A673 (cell line): ENCODE data around the gene HILPDA. TPM values are rescaled to one million over a fixed set of nuclear protein-coding genes. Genes with fewer than 3 reads are reported as not detected.
"Not testable (repeated sequence)": the region's sequence is repeated elsewhere in the genome, so short reads cannot be mapped to it uniquely, and the experiment has no call there.

Experiments used
- BruUV-seq: library from RNA; stranded (reverse); fragments of 400-500 nt; replicated peaks from 2 replicates; lab custom pipeline; 2021; lab: Mats Ljungman, UMichigan
- CTCF ChIA-PET: fragments of 300-600 bp; sonication (Branson Sonifier 250); formaldehyde crosslinking; loops from one replicate; lab custom pipeline; 2022; ENCODE audit warnings: antibody characterized with exemption; lab: Charles Lee
- POLR2A ChIA-PET: fragments of 300-600 bp; sonication (Branson Sonifier 250); formaldehyde crosslinking; loops from one replicate; lab custom pipeline; 2022; ENCODE audit warnings: antibody characterized with exemption; ENCODE audit not compliant: low non-redundant PET; lab: Charles Lee
- DNase-seq: peaks from one replicate; pipeline ENCODE4 v3.0.0-alpha.2; 2015; ENCODE audit warnings: low spot score
- H3K27ac ChIP-seq: fragments of 200-600 bp; sonication (generic); 2 replicates; pipeline ENCODE4 v1.5.1; 2016; ENCODE audit warnings: mixed run types, low read depth, mild to moderate bottlenecking, mixed read lengths, antibody characterized with exemption, low read length; ENCODE audit not compliant: poor library complexity, severe bottlenecking
- H3K27me3 ChIP-seq: fragments of 200-600 bp; sonication (generic); replicated peaks from 2 replicates; pipeline ENCODE4 v1.6.1; 2017; ENCODE audit warnings: mixed run types, low read depth, mild to moderate bottlenecking, mixed read lengths, antibody characterized with exemption, low read length; ENCODE audit not compliant: insufficient read depth, poor library complexity
- H3K36me3 ChIP-seq: fragments of 200-600 bp; sonication (generic); 2 replicates; pipeline ENCODE4 v1.6.1; 2016; ENCODE audit warnings: mixed run types, mild to moderate bottlenecking, mixed read lengths, antibody characterized with exemption, low read length; ENCODE audit not compliant: insufficient read depth, poor library complexity, severe bottlenecking
- H3K4me1 ChIP-seq: fragments of 200-600 bp; sonication (generic); 2 replicates; pipeline ENCODE4 v1.6.1; 2017; ENCODE audit warnings: mixed run types, mild to moderate bottlenecking, mixed read lengths, antibody characterized with exemption, low read length; ENCODE audit not compliant: insufficient read depth, poor library complexity, severe bottlenecking
- H3K4me3 ChIP-seq: fragments of 200-600 bp; sonication (generic); 2 replicates; pipeline ENCODE4 v1.5.1; 2016; ENCODE audit warnings: low read depth, mixed run types, mild to moderate bottlenecking, mixed read lengths, low read length; ENCODE audit not compliant: poor library complexity, severe bottlenecking
- H3K9me3 ChIP-seq: fragments of 200-600 bp; sonication (generic); 2 replicates; pipeline ENCODE4 v1.6.1; 2016; ENCODE audit warnings: mixed run types, low read depth, mild to moderate bottlenecking, mixed read lengths, antibody characterized with exemption, low read length; ENCODE audit not compliant: poor library complexity, severe bottlenecking
- EZH2 ChIP-seq: fragments of 200-600 bp; sonication (generic); IDR thresholded peaks from 2 replicates; pipeline ENCODE4 v1.6.1; 2017; ENCODE audit warnings: borderline replicate concordance, low read depth, mild to moderate bottlenecking, mixed read lengths, antibody characterized with exemption, low read length; ENCODE audit not compliant: poor library complexity, severe bottlenecking
- intact Hi-C: fragments of 100-400 bp; cut with micrococcal nuclease; formaldehyde crosslinking; loops from one replicate; pipeline ENCODE4 v1.10.0; 2022; ENCODE audit not compliant: unreplicated experiment
- total RNA-seq: library from RNA; stranded (reverse); gene quantifications from 2 replicates; pipeline ENCODE4 v1.2.3, GENCODE V29; 2021
- TF ChIP-seq, protein P1 (sequence below): fragments of 300-800, 200-600 bp; sonication (generic); conservative IDR thresholded peaks from 2 replicates; pipeline ENCODE4 v1.5.1; 2017; ENCODE audit warnings: low read depth, mild to moderate bottlenecking, antibody characterized with exemption, low read length, moderate library complexity, mixed read lengths

The HILPDA gene
- total RNA-seq, 1 experiment from 2014 or later, result 36.1 TPM

GRCh38 chr7:128497405-128497804 is 41.7 kb downstream of the HILPDA start:
- POLR2A ChIA-PET, result no interaction called here
- Histone ChIP-seq H3K4me1 (no peaks in the 10 kb centered on the region), H3K27ac (no peak overlapping the region), H3K27me3 (no peaks in the 10 kb centered on the region), H3K36me3 (peaks cover 7% of the 10 kb centered on the region), H3K4me3 (no peak overlapping the region), H3K9me3 (no peaks in the 10 kb centered on the region)
- intact Hi-C loops, result no loop called here
- BruUV-seq, result no TSS peak
- CTCF ChIA-PET, result no interaction called here
- DNase-seq, result no peak
- TF ChIP-seq, protein P1, sequence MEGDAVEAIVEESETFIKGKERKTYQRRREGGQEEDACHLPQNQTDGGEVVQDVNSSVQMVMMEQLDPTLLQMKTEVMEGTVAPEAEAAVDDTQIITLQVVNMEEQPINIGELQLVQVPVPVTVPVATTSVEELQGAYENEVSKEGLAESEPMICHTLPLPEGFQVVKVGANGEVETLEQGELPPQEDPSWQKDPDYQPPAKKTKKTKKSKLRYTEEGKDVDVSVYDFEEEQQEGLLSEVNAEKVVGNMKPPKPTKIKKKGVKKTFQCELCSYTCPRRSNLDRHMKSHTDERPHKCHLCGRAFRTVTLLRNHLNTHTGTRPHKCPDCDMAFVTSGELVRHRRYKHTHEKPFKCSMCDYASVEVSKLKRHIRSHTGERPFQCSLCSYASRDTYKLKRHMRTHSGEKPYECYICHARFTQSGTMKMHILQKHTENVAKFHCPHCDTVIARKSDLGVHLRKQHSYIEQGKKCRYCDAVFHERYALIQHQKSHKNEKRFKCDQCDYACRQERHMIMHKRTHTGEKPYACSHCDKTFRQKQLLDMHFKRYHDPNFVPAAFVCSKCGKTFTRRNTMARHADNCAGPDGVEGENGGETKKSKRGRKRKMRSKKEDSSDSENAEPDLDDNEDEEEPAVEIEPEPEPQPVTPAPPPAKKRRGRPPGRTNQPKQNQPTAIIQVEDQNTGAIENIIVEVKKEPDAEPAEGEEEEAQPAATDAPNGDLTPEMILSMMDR, result no peak
- no peak for TF ChIP-seq EZH2

- DNase-seq, BruUV-seq, H3K9me3 ChIP-seq: not testable (repeated sequence)
Observed at GRCh38 chr7:128505416-128505815, 49.7 kb downstream of the HILPDA start.

GRCh38 chr7:128506819-128507218 is 51.1 kb downstream of the HILPDA start:
- H3K36me3 ChIP-seq, intact Hi-C loops, H3K27me3 ChIP-seq, H3K4me1 ChIP-seq, POLR2A ChIA-PET, H3K9me3 ChIP-seq, CTCF ChIA-PET, BruUV-seq, H3K4me3 ChIP-seq, H3K27ac ChIP-seq, DNase-seq: not testable (repeated sequence)

More at GRCh38 chr7:128505416-128505815, 49.7 kb downstream of the HILPDA start:
- H3K36me3 ChIP-seq, POLR2A ChIA-PET, CTCF ChIA-PET, H3K4me1 ChIP-seq, intact Hi-C loops, H3K27ac ChIP-seq, H3K4me3 ChIP-seq, H3K27me3 ChIP-seq: not testable (repeated sequence)

DNA sequence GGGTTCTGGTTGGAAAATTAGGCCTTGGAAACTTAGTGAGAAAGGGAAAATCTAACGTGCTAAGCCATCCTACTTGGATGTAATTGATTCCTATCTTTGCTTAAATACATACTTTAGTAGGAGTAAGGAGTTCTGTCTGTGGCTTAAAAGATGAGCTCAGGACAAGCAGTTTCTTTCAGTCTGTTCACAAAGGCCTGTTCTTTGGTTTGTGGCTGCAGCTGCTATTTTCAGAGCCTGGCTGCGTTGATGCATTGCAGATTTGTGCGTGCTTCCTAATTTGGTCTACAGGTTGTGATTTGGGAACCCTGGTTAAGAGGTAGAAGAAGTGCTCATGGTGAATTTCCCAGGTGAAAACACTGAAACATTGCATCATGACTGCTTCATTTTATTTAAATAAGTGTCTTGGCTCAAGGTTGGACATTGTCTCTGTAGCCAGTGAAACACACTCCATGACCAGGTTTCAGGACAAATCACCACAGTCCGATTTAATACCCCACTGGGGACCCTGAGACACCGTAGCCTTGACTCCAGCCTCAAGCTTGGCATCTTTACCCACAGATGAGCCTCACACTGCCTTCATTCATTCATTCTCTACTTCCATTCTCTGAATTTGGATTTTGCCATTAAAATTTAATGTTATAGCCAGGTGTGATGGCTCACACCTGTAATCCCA is 51.8 kb downstream of the HILPDA start:
- H3K4me1 ChIP-seq, H3K27me3 ChIP-seq, H3K4me3 ChIP-seq, intact Hi-C loops, H3K36me3 ChIP-seq, DNase-seq, CTCF ChIA-PET, H3K27ac ChIP-seq, H3K9me3 ChIP-seq, POLR2A ChIA-PET, BruUV-seq: not testable (repeated sequence)

Other genes with a start within 250 kb of the HILPDA start
- gene LEP, start 214.6 kb upstream of the HILPDA start, total RNA-seq, result not detected in 2 replicates
- gene RBM28, start 112.0 kb upstream of the HILPDA start, total RNA-seq, result 95.7 and 100 TPM in 2 replicates
- gene PRRT4, start 94.2 kb upstream of the HILPDA start, total RNA-seq, result 38.8 and 42.4 TPM in 2 replicates
- gene IMPDH1, start 45.9 kb upstream of the HILPDA start, total RNA-seq, result 74.4 and 92.6 TPM in 2 replicates
- 53.8 and 58.7 TPM in 2 replicates for gene METTL2B, start 20.9 kb downstream of the HILPDA start, total RNA-seq
- gene GARIN1A, start 216.4 kb downstream of the HILPDA start, total RNA-seq, result 1.8 and 2.2 TPM in 2 replicates